GM19240 (cell line): ENCODE measurements around the gene KRTAP4-9.
"Not testable (repeated sequence)": the region's sequence is repeated elsewhere in the genome, so short reads cannot be mapped to it uniquely, and the experiment has no call there.

Experiments
- DNase-seq: peaks from one replicate; pipeline ENCODE4 v3.0.0; 2011; ENCODE audit warnings: low spot score; ENCODE audit not compliant: insufficient read length

The KRTAP4-9 gene

GRCh38 chr17:41126412-41126811 lies 21.2 kb downstream of the KRTAP4-9 start:
- no peak for DNase-seq

DNA sequence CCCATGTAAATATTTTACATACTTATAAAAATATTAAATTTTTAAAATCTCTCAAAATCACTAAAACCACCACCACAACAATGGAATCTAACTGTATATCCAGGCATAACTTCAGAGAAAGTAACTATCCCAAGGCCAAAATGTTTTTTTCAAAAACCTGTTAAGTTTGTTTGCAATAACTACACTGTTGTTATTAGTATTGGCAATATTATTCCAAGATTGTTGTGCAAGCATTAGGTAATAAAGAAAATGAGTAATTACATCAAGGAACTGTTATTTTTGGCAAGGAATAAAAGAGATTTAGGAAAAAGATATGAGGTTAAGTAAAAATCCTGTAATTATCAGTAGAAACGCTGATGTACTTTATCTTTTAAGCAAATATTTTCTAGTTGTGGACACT lies 22.2 kb downstream of the KRTAP4-9 start:
- no peak for DNase-seq

GRCh38 chr17:41131979-41132378 lies 26.8 kb downstream of the KRTAP4-9 start:
- DNase-seq = no peak

DNA sequence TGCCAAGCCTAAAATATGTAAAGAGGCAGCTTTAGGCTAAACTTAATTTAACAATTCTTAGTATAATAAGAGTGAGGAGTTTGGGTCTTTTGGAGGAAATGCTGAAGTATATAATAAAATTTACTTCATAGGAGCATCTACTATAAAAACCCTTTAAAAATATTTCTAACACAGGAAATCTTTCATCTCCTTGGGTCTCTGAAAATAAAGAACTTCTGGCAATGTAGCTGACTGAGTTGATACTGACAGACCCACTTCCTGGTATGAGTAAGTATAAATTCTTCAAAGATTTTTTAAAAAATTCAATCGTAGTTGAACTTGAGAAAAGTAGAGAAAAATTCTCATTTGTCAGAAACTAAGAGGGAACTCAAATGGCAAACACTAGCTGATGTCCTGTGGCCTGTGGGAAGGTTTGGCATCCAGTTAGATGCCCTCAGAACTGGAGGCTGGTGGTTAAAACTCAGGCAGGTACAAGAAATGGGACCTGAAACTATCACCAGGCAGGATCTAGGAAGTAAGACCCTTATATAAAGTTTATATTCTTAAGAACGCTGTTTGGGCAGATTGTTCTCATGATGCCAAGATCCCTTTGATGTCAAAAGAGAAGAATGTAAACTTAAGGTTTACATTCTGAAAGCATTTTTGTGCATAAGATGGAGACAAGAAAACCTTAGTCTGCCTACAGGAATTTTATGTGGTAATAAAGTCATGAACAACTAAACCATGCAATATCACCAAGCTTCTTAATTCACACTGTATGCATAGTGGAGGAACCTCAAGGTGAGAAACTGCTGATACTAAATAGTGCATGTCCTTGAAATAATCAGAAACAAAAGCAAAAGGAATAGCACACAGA lies 28.9 kb downstream of the KRTAP4-9 start:
- DNase-seq = no peak

DNA sequence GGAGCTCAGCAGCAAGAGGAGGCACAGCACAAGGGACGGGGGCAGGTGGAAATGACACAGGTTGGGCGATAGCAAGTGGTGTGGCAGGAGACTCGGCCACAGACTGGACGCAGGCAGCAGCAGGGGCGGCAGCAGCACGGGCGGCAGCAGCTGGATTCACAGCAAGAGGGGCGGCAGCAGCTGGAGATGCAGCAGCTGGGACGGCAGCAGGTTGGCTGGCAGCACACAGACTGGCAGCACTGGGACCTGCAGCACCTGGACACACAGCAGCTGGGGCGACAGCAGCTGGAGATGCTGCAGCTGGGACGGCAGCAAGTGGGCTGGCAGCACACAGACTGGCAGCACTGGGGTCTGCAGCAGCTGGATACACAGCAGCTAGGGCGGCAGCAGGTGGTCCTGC lies 34.7 kb downstream of the KRTAP4-9 start:
- DNase-seq = not testable (repeated sequence)

- DNase-seq = no peak
Observed at GRCh38 chr17:41140360-41141131, 35.4 kb downstream of the KRTAP4-9 start, which contains the start of gene KRTAP4-6. Gene KRTAP4-6, minus strand, starts transcription at chr17:41140544. Its CDS starts 57 bp downstream, at chr17:41140487.

DNA sequence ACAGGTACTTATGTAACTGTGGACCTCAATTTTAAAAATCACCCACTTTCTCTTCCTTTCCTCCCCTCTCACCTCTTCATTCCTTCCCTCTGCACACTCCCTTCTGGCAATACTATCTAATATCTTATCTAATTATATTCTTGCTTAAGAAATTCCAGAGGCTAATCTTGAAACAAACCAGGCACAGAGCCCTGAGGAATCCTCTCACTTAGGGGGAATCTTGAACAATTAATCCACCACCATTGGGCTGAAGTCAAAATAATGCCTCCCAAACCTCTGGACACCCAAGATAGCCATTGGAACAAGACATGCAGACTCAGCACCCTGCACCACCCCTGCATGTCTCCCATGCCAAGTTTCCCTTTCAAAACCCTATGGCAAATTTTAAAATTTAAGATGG lies 36.2 kb downstream of the KRTAP4-9 start:
- no peak for DNase-seq

GRCh38 chr17:41144846-41145245 lies 39.7 kb downstream of the KRTAP4-9 start:
- no peak for DNase-seq

DNA sequence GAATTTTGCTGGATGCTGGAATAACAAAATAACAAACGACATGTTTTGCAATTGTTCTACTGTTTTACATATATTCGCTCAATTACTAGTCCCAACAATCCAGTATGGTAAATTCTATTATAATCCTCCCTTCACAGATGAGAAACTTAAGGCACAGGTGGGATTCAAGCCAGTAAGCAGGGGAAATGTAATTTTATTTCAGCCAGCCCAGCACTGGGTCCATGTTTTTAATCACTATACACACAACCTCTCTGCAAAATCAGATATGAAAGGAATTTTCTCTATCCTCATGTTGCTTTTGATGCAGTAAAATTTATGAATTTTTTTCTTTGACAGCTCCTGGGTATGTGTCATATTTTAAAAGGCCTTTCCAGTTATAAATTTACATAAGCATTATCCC lies 40.1 kb downstream of the KRTAP4-9 start:
- DNase-seq = no peak

DNA sequence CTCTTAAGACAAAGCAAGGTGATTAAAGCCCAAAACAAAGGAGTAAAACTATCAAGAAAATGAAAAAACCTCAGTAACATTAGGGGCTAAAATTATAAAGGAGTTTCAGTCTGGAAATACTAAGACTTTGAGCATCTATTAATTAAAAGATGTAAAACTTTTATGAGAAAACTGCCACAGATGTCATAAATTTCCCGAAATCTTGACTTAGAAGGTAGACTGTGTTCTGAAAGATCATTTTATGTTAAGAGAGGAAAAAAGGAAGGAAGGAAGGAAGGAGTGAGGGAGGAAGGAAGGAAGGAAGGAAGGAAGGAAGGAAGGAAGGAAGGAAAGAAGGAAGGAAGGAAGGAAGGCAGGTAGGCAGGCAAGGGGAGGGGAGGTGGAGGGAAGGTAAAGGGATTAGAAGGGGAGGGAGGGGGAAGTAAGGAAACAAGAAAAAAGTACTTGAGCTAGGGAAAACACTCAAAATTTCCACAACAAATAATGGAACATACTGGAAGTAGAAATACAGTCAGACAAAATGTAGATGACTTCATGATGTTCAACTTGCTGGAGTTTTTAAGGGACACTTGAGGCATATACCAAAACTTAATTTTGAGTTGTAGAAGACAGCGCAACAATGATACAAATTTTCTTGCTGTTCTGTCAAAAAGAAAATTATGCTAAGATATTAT lies 42.5 kb downstream of the KRTAP4-9 start:
- no peak for DNase-seq

GRCh38 chr17:41148971-41149651 lies 43.9 kb downstream of the KRTAP4-9 start:
- not testable (repeated sequence) for DNase-seq

- DNase-seq = no peak
Observed at GRCh38 chr17:41149652-41149985, 44.4 kb downstream of the KRTAP4-9 start, which contains the start of gene KRTAP4-5. Gene KRTAP4-5, minus strand, starts transcription at chr17:41149825. Its CDS starts 58 bp downstream, at chr17:41149767.

DNA sequence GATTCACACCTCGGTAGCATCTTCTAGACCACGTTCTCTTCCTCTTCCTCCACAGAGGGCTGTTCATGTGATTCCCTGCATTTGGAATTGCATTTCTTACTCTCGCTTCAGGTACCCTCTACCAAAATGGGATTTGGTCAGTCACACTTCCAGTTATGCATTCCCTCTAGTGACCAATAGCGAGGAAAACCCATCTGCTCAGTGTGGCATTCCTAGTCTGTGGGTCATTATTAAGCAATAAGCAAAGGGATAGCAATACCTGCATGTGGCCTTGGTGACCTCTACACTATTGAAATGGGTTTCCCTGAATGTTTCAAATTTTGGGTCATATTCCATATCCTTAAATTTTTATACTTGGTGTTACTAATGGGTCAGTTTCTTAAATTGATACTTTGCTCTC lies 44.8 kb downstream of the KRTAP4-9 start:
- DNase-seq = no peak

GRCh38 chr17:41151525-41151924 lies 46.3 kb downstream of the KRTAP4-9 start:
- no peak for DNase-seq

GRCh38 chr17:41153856-41154255 lies 48.7 kb downstream of the KRTAP4-9 start:
- no peak for DNase-seq
